HepG2 (cell line): ENCODE measurements around the gene KCTD8.

ENCODE experiments used
- ELF1 ChIP-seq: sonication (generic); formaldehyde crosslinking; IDR thresholded peaks from 2 replicates; pipeline ENCODE4 v1.4.0; 2020; ENCODE audit warnings: missing genetic modification reagents
- POLR2A ChIP-seq, 2 experiments: IDR thresholded peaks; 2 replicates each; pipeline ENCODE4 v1.6.1; 2011; ENCODE audit warnings: low read depth in 2 of 2, low read length in 2 of 2, mild to moderate bottlenecking in 1 of 2, moderate library complexity in 1 of 2; ENCODE audit not compliant: insufficient read depth in 1 of 2
- SP2 ChIP-seq: sonication (generic); formaldehyde crosslinking; IDR thresholded peaks from 2 replicates; pipeline ENCODE4 v1.5.1; 2020; ENCODE audit warnings: mild to moderate bottlenecking, missing genetic modification reagents
- YY1 ChIP-seq: IDR thresholded peaks from 2 replicates; pipeline ENCODE4 v1.6.1; 2011; ENCODE audit warnings: low read length, low read depth, moderate library complexity, mild to moderate bottlenecking; ENCODE audit not compliant: insufficient read depth, insufficient replicate concordance
- ZSCAN12 ChIP-seq: sonication (generic); formaldehyde crosslinking; IDR thresholded peaks from 2 replicates; pipeline ENCODE4 v1.9.0; 2021; ENCODE audit warnings: mild to moderate bottlenecking, missing genetic modification reagents
- TF ChIP-seq, protein P1 (sequence below): sonication (generic); formaldehyde crosslinking; IDR thresholded peaks from 2 replicates; pipeline ENCODE4 v1.5.1; 2020; ENCODE audit warnings: mild to moderate bottlenecking, missing genetic modification reagents, moderate library complexity
- TF ChIP-seq, protein P2 (sequence below): sonication (generic); formaldehyde crosslinking; IDR thresholded peaks from 2 replicates; pipeline ENCODE4 v1.4.0; 2020; ENCODE audit warnings: low read depth, mild to moderate bottlenecking, missing genetic modification reagents

DNA sequence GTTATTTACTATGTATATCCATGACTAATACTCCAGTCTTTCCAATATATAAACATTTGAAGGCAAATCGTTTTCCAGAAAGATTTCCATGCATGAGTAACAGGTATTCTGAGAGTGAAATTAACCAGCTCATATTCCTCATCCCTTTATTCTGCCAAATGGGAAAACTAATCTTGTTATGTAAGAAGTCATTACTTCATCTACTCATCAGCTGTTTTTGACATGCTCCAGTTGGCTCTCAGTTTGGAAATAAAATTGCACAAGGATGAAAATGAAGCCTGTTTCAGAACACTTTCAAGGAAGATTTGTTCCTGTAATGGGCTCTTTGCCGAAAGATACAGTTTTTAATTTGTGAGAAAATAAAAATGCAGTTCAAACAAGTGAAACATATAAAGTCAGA is 121.9 kb downstream of the KCTD8 start:
- TF ChIP-seq ELF1 (CRISPR knock-in tag) (no peak), YY1 (no peak), ZSCAN12 (CRISPR knock-in tag) (no peak), SP2 (CRISPR knock-in tag) (no peak), POLR2A (IDR thresholded peaks at IDR 0.05; ENCODE audit: insufficient read depth in 1 of 2, low read depth in 2 of 2, low read length in 2 of 2) (no peak)
- TF ChIP-seq, protein P1, sequence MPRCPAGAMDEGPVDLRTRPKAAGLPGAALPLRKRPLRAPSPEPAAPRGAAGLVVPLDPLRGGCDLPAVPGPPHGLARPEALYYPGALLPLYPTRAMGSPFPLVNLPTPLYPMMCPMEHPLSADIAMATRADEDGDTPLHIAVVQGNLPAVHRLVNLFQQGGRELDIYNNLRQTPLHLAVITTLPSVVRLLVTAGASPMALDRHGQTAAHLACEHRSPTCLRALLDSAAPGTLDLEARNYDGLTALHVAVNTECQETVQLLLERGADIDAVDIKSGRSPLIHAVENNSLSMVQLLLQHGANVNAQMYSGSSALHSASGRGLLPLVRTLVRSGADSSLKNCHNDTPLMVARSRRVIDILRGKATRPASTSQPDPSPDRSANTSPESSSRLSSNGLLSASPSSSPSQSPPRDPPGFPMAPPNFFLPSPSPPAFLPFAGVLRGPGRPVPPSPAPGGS (CRISPR knock-in tag): no peak
- TF ChIP-seq, protein P2, sequence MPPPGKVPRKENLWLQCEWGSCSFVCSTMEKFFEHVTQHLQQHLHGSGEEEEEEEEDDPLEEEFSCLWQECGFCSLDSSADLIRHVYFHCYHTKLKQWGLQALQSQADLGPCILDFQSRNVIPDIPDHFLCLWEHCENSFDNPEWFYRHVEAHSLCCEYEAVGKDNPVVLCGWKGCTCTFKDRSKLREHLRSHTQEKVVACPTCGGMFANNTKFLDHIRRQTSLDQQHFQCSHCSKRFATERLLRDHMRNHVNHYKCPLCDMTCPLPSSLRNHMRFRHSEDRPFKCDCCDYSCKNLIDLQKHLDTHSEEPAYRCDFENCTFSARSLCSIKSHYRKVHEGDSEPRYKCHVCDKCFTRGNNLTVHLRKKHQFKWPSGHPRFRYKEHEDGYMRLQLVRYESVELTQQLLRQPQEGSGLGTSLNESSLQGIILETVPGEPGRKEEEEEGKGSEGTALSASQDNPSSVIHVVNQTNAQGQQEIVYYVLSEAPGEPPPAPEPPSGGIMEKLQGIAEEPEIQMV (CRISPR knock-in tag): no peak
